Hepatocyte (in vitro differentiated cells): ENCODE measurements around the gene WAC. TPM values are rescaled to one million over a fixed set of nuclear protein-coding genes. Genes with fewer than 3 reads are reported as not detected.

ENCODE experiments used
- DNase-seq: peaks from one replicate; pipeline ENCODE4 v3.0.0-alpha.2; 2016; ENCODE audit warnings: low spot score
- H2AFZ ChIP-seq: fragments of 200-600 bp; sonication (generic); 2 replicates; pipeline ENCODE4 v1.6.0; 2016; ENCODE audit warnings: antibody characterized with exemption, mild to moderate bottlenecking
- H3K27ac ChIP-seq: fragments of 200-600 bp; sonication (generic); 2 replicates; pipeline ENCODE4 v1.5.1; 2016; ENCODE audit warnings: mild to moderate bottlenecking
- H3K27me3 ChIP-seq: fragments of 200-600 bp; sonication (generic); 2 replicates; pipeline ENCODE4 v1.6.1; 2016
- H3K36me3 ChIP-seq: fragments of 200-600 bp; sonication (generic); replicated peaks from 2 replicates; pipeline ENCODE4 v1.5.1; 2016; ENCODE audit warnings: low read depth; ENCODE audit not compliant: insufficient read depth
- H3K4me1 ChIP-seq: fragments of 200-600 bp; sonication (generic); 2 replicates; pipeline ENCODE4 v1.5.1; 2016; ENCODE audit warnings: mild to moderate bottlenecking, moderate library complexity; ENCODE audit not compliant: insufficient read depth
- H3K4me2 ChIP-seq: fragments of 200-600 bp; sonication (generic); 2 replicates; pipeline ENCODE4 v1.6.0; 2016
- H3K4me3 ChIP-seq: fragments of 200-600 bp; sonication (generic); 2 replicates; pipeline ENCODE4 v1.5.1; 2016; ENCODE audit warnings: mild to moderate bottlenecking
- H3K79me2 ChIP-seq: fragments of 200-600 bp; sonication (generic); 2 replicates; pipeline ENCODE4 v1.6.0; 2017; ENCODE audit warnings: mild to moderate bottlenecking
- H3K9me2 ChIP-seq: fragments of 200-600 bp; sonication (generic); replicated peaks from 2 replicates; pipeline ENCODE4 v1.6.0; 2017; ENCODE audit warnings: mild to moderate bottlenecking; ENCODE audit not compliant: insufficient read depth
- H3K9me3 ChIP-seq: fragments of 200-600 bp; sonication (generic); 2 replicates; pipeline ENCODE4 v1.5.1; 2016; ENCODE audit warnings: low read depth, mild to moderate bottlenecking
- H4K20me1 ChIP-seq: fragments of 200-600 bp; sonication (generic); 2 replicates; pipeline ENCODE4 v1.6.0; 2016; ENCODE audit warnings: mild to moderate bottlenecking; ENCODE audit not compliant: insufficient read depth, poor library complexity, severe bottlenecking
- CTCF ChIP-seq: fragments of 200-600 bp; sonication (generic); IDR thresholded peaks from 2 replicates; pipeline ENCODE4 v1.5.1; 2016; ENCODE audit warnings: antibody characterized with exemption, mild to moderate bottlenecking; ENCODE audit not compliant: poor library complexity
- EZH2 ChIP-seq: fragments of 200-600 bp; sonication (generic); IDR thresholded peaks from 2 replicates; pipeline ENCODE4 v1.6.1; 2016; ENCODE audit warnings: antibody characterized with exemption, mild to moderate bottlenecking, borderline replicate concordance
- EZH2phosphoT487 ChIP-seq: fragments of 200-600 bp; sonication (generic); IDR thresholded peaks from one replicate; pipeline ENCODE4 v1.6.1; 2018; ENCODE audit warnings: antibody characterized with exemption, mild to moderate bottlenecking, low read depth, moderate library complexity; ENCODE audit not compliant: unreplicated experiment, severe bottlenecking
- WGBS: methylation state at CpG from one replicate; pipeline ENCODE4 v1.1.6; 2016; ENCODE audit warnings: low lambda C conversion rate; ENCODE audit errors: missing lambda C conversion rate; 5-methylcytosine and 5-hydroxymethylcytosine counted together
- polyA plus RNA-seq: library from polyadenylated mRNA; unstranded; fragments of >200 nt; fragmentation: Nextera tagmentation; extraction: Ambion mirVana; gene quantifications from 2 replicates; pipeline ENCODE4 v1.2.1, GENCODE V29; 2016
- total RNA-seq: library from RNA; depleted of rRNA; stranded (reverse); fragments of >200 nt; gene quantifications from 2 replicates; pipeline ENCODE4 v1.2.3, GENCODE V29; 2014

The WAC gene
- total and polyA plus RNA-seq, 2 experiments from 2014 or later: 59.4 to 94.6 TPM

GRCh38 chr10:28492116-28492920, 40.6 kb upstream of the WAC start:
- Histone ChIP-seq H3K4me2 (no peak overlapping the region), H2AFZ (no peak overlapping the region), H3K4me1 (no peaks in the 10 kb centered on the region), H3K36me3 (no peaks in the 10 kb centered on the region), H4K20me1 (no peaks in the 10 kb centered on the region), H3K9me2 (no peaks in the 10 kb centered on the region), H3K27ac (no peak overlapping the region), H3K79me2 (no peaks in the 10 kb centered on the region), H3K4me3 (no peak overlapping the region), H3K27me3 (no peaks in the 10 kb centered on the region), H3K9me3 (no peaks in the 10 kb centered on the region)
- no peak for TF ChIP-seq EZH2phosphoT487
- no peak for TF ChIP-seq CTCF
- TF ChIP-seq EZH2: no peak
- no peak for DNase-seq
- WGBS: 83% methylated on average over 12 of the region's 12 CpGs

- no peak overlapping the region for H3K4me2 ChIP-seq
- no peaks in the 10 kb centered on the region for H4K20me1 ChIP-seq
- TF ChIP-seq EZH2: no peak
- no peak for TF ChIP-seq CTCF
- TF ChIP-seq EZH2phosphoT487: no peak
- no peaks in the 10 kb centered on the region for H3K27me3 ChIP-seq
- H3K27ac ChIP-seq: no peak overlapping the region
- H3K9me3 ChIP-seq: no peaks in the 10 kb centered on the region
- H3K4me3 ChIP-seq: no peak overlapping the region
- no peak overlapping the region for H2AFZ ChIP-seq
- no peak for DNase-seq
- no peaks in the 10 kb centered on the region for H3K9me2 ChIP-seq
- 87% methylated on average over 2 of the region's 2 CpGs for WGBS
- no peaks in the 10 kb centered on the region for H3K4me1 ChIP-seq
- H3K79me2 ChIP-seq: no peaks in the 10 kb centered on the region
- H3K36me3 ChIP-seq: no peaks in the 10 kb centered on the region
Measured at GRCh38 chr10:28494420-28494819, 38.5 kb upstream of the WAC start.

- no peaks in the 10 kb centered on the region for H3K4me1 ChIP-seq
- 84% methylated on average over 2 of the region's 3 CpGs for WGBS
- no peaks in the 10 kb centered on the region for H4K20me1 ChIP-seq
- no peak overlapping the region for H3K4me2 ChIP-seq
- no peak overlapping the region for H3K27ac ChIP-seq
- H2AFZ ChIP-seq: no peak overlapping the region
- no peaks in the 10 kb centered on the region for H3K9me3 ChIP-seq
- H3K36me3 ChIP-seq: no peaks in the 10 kb centered on the region
- no peak overlapping the region for H3K4me3 ChIP-seq
- TF ChIP-seq CTCF (no peak), EZH2 (no peak), EZH2phosphoT487 (no peak)
- no peaks in the 10 kb centered on the region for H3K27me3 ChIP-seq
- no peaks in the 10 kb centered on the region for H3K79me2 ChIP-seq
- DNase-seq: no peak
- no peaks in the 10 kb centered on the region for H3K9me2 ChIP-seq
Measured at GRCh38 chr10:28495084-28495483, 37.8 kb upstream of the WAC start.
